Cardiac muscle cell (in vitro differentiated cells and primary cell): ENCODE data around the gene DYNLL2. TPM values are rescaled to one million over a fixed set of nuclear protein-coding genes. Genes with fewer than 3 reads are reported as not detected.

Experiments used
- DNase-seq, 2 donors: peaks; one replicate each; pipeline versions ENCODE4 v3.0.0 to v3.0.0-alpha.2; 2010 to 2017; ENCODE audit warnings: low read depth in 1 of 2, low spot score in 1 of 2
- H3K27ac ChIP-seq: fragments of 200-600 bp; sonication (generic); 2 replicates; pipeline ENCODE4 v1.5.1; 2016
- H3K27me3 ChIP-seq: fragments of 200-600 bp; sonication (generic); 2 replicates; pipeline ENCODE4 v1.6.0; 2016; ENCODE audit warnings: control low read depth
- H3K36me3 ChIP-seq: fragments of 200-600 bp; sonication (generic); 2 replicates; pipeline ENCODE4 v1.5.1; 2016; ENCODE audit warnings: control low read depth
- H3K4me1 ChIP-seq: fragments of 200-600 bp; sonication (generic); 2 replicates; pipeline ENCODE4 v1.8.1; 2017; ENCODE audit warnings: low read depth, mild to moderate bottlenecking, mixed run types
- H3K4me3 ChIP-seq: fragments of 200-600 bp; sonication (generic); 2 replicates; pipeline ENCODE4 v1.5.1; 2016; ENCODE audit warnings: mild to moderate bottlenecking
- H3K9me3 ChIP-seq: fragments of 200-600 bp; sonication (generic); 2 replicates; pipeline ENCODE4 v1.5.1; 2017; ENCODE audit warnings: low read depth, mild to moderate bottlenecking, control low read depth
- polyA plus RNA-seq: library from polyadenylated mRNA; unstranded; fragments of >200 nt; fragmentation: Nextera tagmentation; extraction: Ambion mirVana; gene quantifications from 2 replicates; pipeline ENCODE4 v1.2.1, GENCODE V29; 2016
- total RNA-seq: library from RNA; depleted of rRNA; stranded (reverse); fragments of >200 nt; gene quantifications from 2 replicates; pipeline ENCODE4 v1.2.3, GENCODE V29; 2016
- TF ChIP-seq, protein P1 (sequence below): IDR thresholded peaks from 2 replicates; pipeline ENCODE4 v1.5.1; 2012; ENCODE audit warnings: low read depth, mild to moderate bottlenecking, low read length

DYNLL2 gene
- total and polyA plus RNA-seq, 2 experiments from 2014 or later: 0.79 to 14.2 TPM

DNA sequence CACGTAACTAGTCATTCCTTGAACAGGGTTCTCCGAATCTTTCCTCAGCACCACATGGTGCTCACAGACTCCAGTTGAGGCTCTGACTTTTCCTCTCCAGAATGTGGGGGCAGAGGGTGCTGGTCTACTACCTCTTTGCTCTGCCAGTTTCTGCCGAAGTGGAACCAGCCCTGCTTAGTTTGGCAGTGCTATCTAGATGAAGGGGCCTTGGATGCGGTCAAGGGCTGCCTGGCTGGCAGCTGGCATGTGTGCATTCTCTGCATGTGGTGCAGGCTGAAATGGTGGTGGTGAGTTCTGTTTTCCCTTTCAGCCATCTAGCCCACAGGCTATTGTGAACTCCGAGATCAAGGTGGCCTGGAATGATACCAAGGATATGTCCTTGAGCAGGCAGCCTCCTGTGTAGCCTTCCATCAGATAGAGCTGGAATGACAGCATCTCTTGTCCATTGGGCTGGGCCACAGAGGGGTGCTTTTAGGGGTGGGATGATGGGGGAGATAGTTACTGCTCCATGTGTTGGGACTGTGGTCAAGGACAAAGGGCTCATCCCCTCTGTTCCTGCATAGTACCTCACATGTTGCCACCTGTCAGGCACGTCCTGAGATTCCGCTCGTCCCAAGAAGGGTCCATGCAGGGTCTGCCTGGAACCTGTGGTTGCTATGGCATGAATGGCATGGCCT lies 2.0 kb downstream of the DYNLL2 start:
- Histone ChIP-seq H3K27ac (no peak overlapping the region), H3K4me3 (peak overlapping the region; percentile 98), H3K27me3 (no peaks in the 10 kb centered on the region), H3K9me3 (no peaks in the 10 kb centered on the region), H3K4me1 (peaks cover 26% of the 10 kb centered on the region), H3K36me3 (peaks cover 43% of the 10 kb centered on the region)
- TF ChIP-seq, protein P1, sequence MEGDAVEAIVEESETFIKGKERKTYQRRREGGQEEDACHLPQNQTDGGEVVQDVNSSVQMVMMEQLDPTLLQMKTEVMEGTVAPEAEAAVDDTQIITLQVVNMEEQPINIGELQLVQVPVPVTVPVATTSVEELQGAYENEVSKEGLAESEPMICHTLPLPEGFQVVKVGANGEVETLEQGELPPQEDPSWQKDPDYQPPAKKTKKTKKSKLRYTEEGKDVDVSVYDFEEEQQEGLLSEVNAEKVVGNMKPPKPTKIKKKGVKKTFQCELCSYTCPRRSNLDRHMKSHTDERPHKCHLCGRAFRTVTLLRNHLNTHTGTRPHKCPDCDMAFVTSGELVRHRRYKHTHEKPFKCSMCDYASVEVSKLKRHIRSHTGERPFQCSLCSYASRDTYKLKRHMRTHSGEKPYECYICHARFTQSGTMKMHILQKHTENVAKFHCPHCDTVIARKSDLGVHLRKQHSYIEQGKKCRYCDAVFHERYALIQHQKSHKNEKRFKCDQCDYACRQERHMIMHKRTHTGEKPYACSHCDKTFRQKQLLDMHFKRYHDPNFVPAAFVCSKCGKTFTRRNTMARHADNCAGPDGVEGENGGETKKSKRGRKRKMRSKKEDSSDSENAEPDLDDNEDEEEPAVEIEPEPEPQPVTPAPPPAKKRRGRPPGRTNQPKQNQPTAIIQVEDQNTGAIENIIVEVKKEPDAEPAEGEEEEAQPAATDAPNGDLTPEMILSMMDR: no peak
- DNase-seq: no peak

DNA sequence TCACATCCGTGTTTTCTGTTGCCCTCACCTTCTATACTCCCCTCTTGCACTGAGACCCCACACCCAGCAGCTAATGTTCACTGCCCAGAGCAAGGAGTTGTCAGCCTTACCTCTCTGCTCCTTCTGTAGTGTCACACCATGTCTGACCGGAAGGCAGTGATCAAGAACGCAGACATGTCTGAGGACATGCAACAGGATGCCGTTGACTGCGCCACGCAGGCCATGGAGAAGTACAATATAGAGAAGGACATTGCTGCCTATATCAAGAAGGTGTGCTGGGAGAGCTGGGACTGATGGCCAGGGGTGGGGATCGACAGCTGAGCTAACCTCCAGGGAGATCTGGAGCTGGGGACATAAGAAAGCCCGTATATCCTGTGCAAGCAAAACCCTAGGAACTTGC lies 3.7 kb downstream of the DYNLL2 start:
- Histone ChIP-seq H3K4me1 (peaks cover 24% of the 10 kb centered on the region), H3K4me3 (no peak overlapping the region), H3K36me3 (peaks cover 58% of the 10 kb centered on the region), H3K27me3 (no peaks in the 10 kb centered on the region), H3K27ac (no peak overlapping the region), H3K9me3 (no peaks in the 10 kb centered on the region)
- DNase-seq: no peak
- TF ChIP-seq, protein P1: no peak

DNA sequence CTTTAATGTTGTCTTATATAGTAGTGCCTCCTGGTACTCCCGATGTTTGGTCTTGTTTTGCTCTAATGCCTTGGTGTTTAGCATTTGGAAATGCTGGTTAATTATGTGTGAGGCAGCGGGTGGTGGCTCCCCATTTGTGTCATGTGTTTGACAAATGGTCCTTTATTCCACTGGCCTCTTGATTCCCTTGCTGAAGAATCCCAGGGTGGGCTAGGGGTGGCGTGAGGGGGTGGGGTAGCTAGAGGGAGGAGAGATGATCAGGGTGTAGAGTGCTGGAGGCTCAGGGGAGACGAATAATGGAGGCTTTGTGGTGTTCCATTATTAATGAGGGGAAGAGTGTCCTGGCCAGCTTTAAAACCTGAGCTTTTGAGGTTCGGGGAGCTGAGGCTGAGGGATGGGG lies 5.4 kb downstream of the DYNLL2 start:
- peaks cover 14% of the 10 kb centered on the region for H3K4me1 ChIP-seq
- H3K27ac ChIP-seq: no peak overlapping the region
- H3K4me3 ChIP-seq: no peak overlapping the region
- peaks cover 63% of the 10 kb centered on the region for H3K36me3 ChIP-seq
- no peak for DNase-seq
- H3K27me3 ChIP-seq: no peaks in the 10 kb centered on the region
- no peaks in the 10 kb centered on the region for H3K9me3 ChIP-seq
- TF ChIP-seq, protein P1: no peak

DNA sequence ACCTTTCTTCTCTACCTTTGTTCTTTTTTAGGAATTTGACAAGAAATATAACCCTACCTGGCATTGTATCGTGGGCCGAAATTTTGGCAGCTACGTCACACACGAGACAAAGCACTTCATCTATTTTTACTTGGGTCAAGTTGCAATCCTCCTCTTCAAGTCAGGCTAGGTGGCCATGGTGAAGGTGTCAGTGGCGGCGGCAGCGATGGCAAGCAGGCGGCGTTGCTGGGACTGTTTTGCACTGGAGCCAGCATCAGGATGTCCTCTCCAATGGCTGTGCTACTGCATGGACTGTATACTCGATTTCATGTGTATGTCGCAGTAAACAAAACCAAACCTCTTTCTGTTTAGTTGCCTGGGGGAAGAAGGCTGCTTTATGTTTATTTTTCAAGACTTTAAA lies 5.9 kb downstream of the DYNLL2 start:
- Histone ChIP-seq H3K4me1 (peaks cover 14% of the 10 kb centered on the region), H3K9me3 (no peaks in the 10 kb centered on the region), H3K36me3 (peaks cover 63% of the 10 kb centered on the region), H3K27me3 (no peaks in the 10 kb centered on the region), H3K4me3 (no peak overlapping the region), H3K27ac (no peak overlapping the region)
- TF ChIP-seq, protein P1: no peak
- no peak for DNase-seq

DNA sequence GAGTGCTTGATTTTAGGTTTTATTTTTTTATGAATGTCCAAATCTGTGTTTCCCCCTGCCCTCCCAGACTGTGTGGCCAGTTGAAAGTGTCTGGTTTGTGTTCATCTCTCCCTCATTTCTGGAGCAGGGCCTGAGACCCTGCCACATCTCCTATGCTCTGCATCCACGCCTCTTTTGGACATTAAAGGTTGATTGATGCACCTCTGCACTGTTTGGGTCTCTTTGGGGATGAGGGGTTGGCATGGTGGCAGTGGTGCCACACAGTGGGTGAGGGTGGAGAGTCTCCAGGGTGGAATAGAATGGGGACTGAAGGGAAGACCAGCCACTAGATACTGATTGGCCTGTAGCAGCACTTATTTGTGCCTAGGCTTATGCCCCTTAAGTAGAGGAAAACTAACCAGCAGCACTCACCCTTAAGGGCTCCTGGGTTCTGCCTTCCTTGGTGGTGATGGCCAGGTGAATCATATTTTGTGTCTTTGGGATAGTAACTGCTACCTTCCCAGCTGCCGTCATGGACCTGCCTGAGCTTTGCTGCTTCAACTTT lies 7.9 kb downstream of the DYNLL2 start:
- peaks cover 57% of the 10 kb centered on the region for H3K36me3 ChIP-seq

More for the DNA sequence above, 7.9 kb downstream of the DYNLL2 start:
- H3K27ac ChIP-seq: no peak overlapping the region
- TF ChIP-seq, protein P1: no peak
- H3K9me3 ChIP-seq: no peaks in the 10 kb centered on the region
- DNase-seq: no peak
- no peak overlapping the region for H3K4me3 ChIP-seq
- H3K27me3 ChIP-seq: no peaks in the 10 kb centered on the region
- H3K4me1 ChIP-seq: peaks cover under 1% of the 10 kb centered on the region
